ENCODE data around the gene DOCK8.

The DOCK8 gene

DNA sequence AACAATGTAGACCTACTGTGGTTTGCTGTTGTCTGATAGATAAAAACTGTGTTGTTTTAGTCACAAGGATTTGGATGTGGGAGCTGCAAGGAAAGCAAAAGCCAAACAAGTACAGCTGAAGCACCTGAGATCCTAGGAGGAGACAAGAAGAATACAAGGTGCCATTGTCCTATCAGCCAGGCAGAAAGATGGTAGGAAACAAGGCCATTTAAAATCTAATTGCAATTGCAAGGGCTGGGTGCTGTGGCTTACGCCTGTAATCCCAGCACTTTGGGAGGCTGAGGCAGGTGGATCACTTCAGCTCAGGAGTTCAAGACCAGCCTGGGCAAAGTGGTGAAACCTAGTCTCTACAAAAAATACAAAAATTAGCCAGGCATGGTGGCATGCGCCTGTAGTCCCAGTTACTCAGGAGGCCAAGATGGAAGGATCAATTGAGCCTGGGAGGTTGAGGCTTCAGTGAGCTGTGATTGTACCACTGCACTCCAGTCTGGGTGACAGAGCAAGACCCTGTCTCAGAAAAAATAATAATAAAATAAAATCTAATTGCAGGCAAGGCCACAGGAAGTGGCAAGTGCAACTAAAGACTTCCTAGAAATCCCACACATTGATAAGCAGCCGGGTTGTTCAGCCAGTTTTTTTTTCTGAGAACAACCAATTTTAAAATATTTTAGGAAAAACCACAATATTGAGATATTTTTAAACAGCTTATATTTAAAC lies 22.6 kb downstream of the DOCK8 start:
- TF ChIP-seq, protein P1, sequence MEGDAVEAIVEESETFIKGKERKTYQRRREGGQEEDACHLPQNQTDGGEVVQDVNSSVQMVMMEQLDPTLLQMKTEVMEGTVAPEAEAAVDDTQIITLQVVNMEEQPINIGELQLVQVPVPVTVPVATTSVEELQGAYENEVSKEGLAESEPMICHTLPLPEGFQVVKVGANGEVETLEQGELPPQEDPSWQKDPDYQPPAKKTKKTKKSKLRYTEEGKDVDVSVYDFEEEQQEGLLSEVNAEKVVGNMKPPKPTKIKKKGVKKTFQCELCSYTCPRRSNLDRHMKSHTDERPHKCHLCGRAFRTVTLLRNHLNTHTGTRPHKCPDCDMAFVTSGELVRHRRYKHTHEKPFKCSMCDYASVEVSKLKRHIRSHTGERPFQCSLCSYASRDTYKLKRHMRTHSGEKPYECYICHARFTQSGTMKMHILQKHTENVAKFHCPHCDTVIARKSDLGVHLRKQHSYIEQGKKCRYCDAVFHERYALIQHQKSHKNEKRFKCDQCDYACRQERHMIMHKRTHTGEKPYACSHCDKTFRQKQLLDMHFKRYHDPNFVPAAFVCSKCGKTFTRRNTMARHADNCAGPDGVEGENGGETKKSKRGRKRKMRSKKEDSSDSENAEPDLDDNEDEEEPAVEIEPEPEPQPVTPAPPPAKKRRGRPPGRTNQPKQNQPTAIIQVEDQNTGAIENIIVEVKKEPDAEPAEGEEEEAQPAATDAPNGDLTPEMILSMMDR (IDR thresholded peaks at IDR 0.05): no peak
- DNase-seq (ENCODE audit: low spot score): no peak
- H3K27ac ChIP-seq: no peak overlapping the region
- H3K4me3 ChIP-seq: no peak overlapping the region

DNA sequence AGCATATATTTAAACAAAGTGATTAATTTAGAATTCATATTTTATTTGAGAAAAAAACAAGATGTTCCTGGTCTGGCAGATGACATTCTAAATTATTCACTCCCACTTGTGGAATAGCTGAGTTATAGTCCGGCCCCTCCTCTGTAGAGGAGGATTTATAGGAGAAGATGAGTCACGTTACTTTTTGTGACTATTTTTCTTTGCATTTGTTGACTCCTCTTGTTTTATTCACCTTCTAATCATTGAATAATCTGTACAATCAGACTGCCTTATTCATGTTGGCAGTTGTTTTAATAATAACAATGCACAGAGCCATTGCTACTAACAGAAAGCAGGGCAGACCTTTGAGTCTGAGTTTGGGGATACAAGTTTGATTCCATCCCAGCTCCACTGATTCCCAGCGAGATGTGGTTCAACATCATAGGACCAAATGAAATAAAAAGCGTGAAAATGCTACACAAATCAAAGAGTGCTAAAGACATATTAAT lies 23.2 kb downstream of the DOCK8 start:
- TF ChIP-seq, protein P1 (IDR thresholded peaks at IDR 0.05): no peak
- no peak for DNase-seq (ENCODE audit: low spot score)
- Histone ChIP-seq H3K27ac (no peak overlapping the region), H3K4me3 (no peak overlapping the region)

DNA sequence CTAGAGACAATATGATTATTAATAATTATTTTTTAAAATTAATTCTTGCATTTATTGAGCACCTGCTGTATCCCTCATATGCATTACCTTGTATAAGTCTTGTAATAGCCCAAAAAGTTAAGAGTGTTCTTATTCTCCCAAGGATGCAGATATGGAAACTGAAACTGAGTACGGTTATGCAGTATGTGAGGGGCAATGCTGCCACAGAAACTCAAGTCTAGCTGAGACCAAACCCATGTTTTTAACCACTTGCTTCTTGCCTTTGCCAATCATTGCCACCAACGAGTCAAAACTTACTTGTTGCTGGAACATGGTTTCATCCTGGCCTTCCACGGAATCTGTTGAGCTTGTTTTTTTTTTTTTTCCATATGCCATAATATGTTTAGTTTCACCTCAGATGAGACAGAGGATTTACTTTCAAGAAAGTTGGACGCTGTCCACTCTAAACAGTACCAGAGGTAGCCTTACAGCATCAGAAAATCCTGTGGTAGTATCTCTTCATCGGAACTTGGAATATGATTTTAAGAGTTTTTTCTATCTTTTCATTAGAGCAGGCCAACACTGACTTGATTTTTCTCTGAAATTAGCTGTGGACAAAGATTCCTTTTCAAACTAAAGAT lies 27.9 kb downstream of the DOCK8 start:
- TF ChIP-seq, protein P1 (IDR thresholded peaks at IDR 0.05): no peak
- Histone ChIP-seq H3K4me3 (no peak overlapping the region), H3K27ac (no peak overlapping the region)
- no peak for DNase-seq (ENCODE audit: low spot score)

DNA sequence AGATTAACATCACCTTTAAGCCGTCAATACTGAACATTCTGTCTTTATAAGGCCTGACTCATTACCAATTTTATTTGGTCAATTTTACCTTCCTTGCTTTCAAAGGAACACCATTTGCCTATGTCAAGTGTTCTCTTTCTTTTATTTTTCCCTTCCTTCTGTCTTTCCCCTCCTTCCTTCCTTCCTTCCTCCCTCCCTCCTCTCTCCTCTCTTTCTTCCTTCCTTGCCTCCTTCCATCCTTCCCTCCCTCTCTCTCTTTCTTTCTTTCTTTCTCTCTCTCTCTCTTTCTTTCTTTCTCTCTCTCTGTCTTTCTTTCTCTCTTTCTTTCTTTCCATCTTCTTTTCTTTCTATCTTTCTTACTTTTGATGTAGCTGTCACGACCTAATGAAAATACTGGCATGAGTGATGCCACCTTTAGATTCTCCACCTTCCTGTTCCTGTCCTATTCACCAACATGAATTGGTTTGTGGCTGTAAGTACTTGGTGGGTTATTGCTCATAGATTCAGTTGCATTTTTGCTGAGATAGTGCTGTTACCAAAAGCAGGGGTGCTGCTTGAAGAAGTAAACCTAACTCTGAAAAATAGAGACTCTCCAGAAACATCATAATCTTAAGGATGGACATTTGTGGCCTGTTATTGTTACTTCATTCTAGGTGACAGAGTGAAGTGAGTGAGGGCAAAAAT lies 33.8 kb downstream of the DOCK8 start:
- no peak overlapping the region for H3K4me3 ChIP-seq
- DNase-seq (ENCODE audit: low spot score): no peak
- TF ChIP-seq, protein P1 (IDR thresholded peaks at IDR 0.05): no peak
- no peak overlapping the region for H3K27ac ChIP-seq

DNA sequence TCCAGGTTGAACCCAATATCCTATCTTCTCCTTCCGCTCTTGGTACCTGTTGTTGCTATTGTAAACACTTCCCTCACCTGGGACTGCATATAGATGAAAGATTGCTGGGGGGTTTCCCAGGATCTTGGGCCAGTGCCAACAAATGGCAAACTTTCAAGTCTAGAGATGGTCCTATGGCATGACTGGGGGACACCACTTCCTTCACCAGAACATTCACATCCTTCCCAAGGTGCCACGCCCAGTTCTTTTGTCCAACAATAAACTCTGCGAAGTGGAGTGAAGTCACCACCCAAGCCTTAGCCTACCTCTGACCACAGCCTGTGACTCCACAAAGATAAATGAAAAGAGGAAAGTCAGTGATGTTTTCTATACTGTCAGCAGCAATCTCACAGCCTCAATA lies 34.4 kb downstream of the DOCK8 start:
- Histone ChIP-seq H3K27ac (no peak overlapping the region), H3K4me3 (no peak overlapping the region)
- TF ChIP-seq, protein P1 (IDR thresholded peaks at IDR 0.05): no peak
- no peak for DNase-seq (ENCODE audit: low spot score)

DNA sequence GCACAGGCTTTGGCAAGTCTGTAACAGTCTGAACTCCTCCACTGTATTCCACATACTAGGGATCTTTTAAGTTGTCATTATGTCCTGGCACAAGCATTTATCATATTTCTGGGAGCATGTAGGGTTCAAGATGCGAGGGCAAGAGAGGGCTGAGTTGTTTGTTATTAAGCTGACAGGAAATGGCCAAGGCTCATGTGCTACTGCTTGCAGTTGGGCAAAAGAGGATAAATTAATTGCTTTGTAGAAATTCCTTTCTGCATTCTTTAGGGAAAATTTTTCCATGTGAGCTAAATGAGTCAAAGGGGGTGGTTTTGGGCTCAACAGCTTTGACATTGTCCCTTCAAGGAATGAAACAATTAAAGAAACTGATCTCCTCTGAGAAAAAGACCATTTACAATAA lies 35.4 kb downstream of the DOCK8 start:
- TF ChIP-seq, protein P1 (IDR thresholded peaks at IDR 0.05): no peak
- H3K27ac ChIP-seq: no peak overlapping the region

More for the DNA sequence above, 35.4 kb downstream of the DOCK8 start:
- no peak for DNase-seq (ENCODE audit: low spot score)
- no peak overlapping the region for H3K4me3 ChIP-seq

Data from coronary artery (tissue), 2 donors.